Measurements from ENCODE around the gene TXNRD1. TPM values are rescaled to one million over a fixed set of nuclear protein-coding genes. Genes with fewer than 3 reads are reported as not detected.
"Not testable (repeated sequence)": the region's sequence is repeated elsewhere in the genome, so short reads cannot be mapped to it uniquely, and the experiment has no call there.

The TXNRD1 gene
- total RNA-seq, 4 donors from 2014 or later: 111 to 140 (median 128) TPM

DNA sequence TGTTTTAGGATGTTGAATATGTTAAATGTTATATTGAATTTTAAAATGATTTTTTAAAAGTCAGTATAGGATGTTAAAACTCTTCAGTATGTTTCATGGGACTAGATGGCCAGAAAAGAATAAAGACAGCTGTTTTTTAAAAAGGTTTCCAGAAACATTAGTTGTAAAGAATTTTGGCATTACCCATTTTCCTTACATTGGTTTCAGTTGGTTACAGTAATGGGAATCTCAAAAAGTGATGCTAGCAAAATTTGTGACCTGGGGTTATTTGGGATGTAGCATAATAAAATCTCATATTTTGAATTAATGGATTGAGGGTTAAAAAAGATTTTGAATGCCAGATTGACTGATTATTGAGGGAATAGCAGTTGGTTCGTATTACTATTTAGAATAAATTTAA lies 113.2 kb downstream of the TXNRD1 start:
- no peak overlapping the region for H3K27ac ChIP-seq
- peaks cover 0 to 83% (median 22%) of the 10 kb centered on the region in 3 donors for H3K36me3 ChIP-seq
- H3K4me3 ChIP-seq: no peak overlapping the region
- H3K9me3 ChIP-seq: no peaks in the 10 kb centered on the region
- H3K27me3 ChIP-seq: no peaks in the 10 kb centered on the region
- TF ChIP-seq POLR2A (IDR thresholded peaks at IDR 0.05) (no peak), EP300 (IDR thresholded peaks at IDR 0.05) (no peak)
- TF ChIP-seq, protein P1, sequence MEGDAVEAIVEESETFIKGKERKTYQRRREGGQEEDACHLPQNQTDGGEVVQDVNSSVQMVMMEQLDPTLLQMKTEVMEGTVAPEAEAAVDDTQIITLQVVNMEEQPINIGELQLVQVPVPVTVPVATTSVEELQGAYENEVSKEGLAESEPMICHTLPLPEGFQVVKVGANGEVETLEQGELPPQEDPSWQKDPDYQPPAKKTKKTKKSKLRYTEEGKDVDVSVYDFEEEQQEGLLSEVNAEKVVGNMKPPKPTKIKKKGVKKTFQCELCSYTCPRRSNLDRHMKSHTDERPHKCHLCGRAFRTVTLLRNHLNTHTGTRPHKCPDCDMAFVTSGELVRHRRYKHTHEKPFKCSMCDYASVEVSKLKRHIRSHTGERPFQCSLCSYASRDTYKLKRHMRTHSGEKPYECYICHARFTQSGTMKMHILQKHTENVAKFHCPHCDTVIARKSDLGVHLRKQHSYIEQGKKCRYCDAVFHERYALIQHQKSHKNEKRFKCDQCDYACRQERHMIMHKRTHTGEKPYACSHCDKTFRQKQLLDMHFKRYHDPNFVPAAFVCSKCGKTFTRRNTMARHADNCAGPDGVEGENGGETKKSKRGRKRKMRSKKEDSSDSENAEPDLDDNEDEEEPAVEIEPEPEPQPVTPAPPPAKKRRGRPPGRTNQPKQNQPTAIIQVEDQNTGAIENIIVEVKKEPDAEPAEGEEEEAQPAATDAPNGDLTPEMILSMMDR (IDR thresholded peaks at IDR 0.05): no peak
- DNase-seq (ENCODE audit: low spot score in 2 of 2): no peak
- no peaks in the 10 kb centered on the region for H3K4me1 ChIP-seq
- WGBS, 2 donors: 87 to 95% methylated on average over 1 of the region's 1 CpG

DNA sequence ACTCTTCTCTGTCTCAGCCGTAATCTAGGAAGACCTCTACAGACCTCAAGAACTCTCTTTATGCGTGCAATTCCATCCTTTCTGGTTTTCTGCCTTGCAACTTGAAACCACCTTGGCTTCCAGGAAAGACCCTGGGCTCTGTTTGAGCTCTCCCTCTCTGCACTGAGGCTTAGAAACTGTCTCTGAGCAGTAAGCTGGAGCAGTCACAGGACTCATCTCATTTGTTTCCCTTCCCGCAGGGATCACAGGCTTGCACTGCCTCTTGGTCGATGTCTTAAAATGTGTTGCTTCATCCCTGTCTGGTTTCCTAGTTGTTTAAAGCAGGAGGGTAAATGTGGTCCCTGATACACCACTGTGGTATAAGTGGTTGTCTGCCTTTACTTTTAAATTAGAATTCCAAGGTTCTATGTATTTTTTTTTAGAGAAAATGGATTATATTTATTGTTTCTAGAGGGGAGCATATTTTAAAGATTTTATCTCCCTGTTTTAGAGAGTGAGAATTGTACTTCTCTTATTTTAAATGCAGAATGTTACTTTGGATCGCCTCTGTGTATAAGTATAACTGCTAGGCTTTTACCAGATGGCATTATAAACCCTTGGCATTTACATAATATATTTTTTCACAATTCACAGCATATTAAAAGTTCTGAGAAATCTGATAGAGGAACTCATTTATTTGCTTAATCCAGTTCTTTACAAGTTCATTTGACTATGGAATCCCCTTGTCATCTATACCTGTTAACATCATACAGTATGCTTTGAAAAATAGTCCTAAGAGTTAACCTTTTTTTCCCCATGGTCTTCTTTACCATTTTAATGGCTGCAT lies 114.3 kb downstream of the TXNRD1 start:
- Histone ChIP-seq H3K4me3 (no peak overlapping the region), H3K4me1 (no peaks in the 10 kb centered on the region), H3K27me3 (no peaks in the 10 kb centered on the region), H3K36me3 (peaks cover 0 to 83% (median 22%) of the 10 kb centered on the region in 3 donors), H3K27ac (no peak overlapping the region), H3K9me3 (no peaks in the 10 kb centered on the region)
- WGBS, 2 donors: 78 to 86% methylated on average over 5 of the region's 5 CpGs
- DNase-seq (ENCODE audit: low spot score in 2 of 2): no peak
- TF ChIP-seq, protein P1 (IDR thresholded peaks at IDR 0.05): no peak
- no peak for TF ChIP-seq EP300 (IDR thresholded peaks at IDR 0.05)
- no peak for TF ChIP-seq POLR2A (IDR thresholded peaks at IDR 0.05)

DNA sequence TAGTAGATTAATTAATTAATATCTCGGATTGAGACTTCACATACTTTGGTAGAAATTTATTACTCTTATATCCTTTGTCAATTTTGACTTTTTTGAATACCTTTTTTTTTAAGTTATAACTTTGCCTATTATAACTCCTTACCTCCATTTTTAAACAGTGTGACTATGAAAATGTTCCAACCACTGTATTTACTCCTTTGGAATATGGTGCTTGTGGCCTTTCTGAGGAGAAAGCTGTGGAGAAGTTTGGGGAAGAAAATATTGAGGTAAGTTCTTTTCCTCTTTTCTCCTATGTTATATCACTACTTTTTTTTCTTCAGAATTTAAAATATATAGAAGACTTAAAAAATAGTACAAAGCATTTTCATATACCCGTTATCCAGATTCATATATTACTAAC lies 115.8 kb downstream of the TXNRD1 start:
- 93 to 99% methylated on average over 2 of the region's 2 CpGs for WGBS, 2 donors
- Histone ChIP-seq H3K4me3 (no peak overlapping the region), H3K36me3 (peaks cover 0 to 83% (median 16%) of the 10 kb centered on the region in 3 donors), H3K27ac (no peak overlapping the region), H3K9me3 (no peaks in the 10 kb centered on the region), H3K27me3 (no peaks in the 10 kb centered on the region), H3K4me1 (no peaks in the 10 kb centered on the region)
- DNase-seq (ENCODE audit: low spot score in 2 of 2): no peak
- TF ChIP-seq EP300 (IDR thresholded peaks at IDR 0.05) (no peak), POLR2A (IDR thresholded peaks at IDR 0.05) (no peak)
- TF ChIP-seq, protein P1 (IDR thresholded peaks at IDR 0.05): no peak

DNA sequence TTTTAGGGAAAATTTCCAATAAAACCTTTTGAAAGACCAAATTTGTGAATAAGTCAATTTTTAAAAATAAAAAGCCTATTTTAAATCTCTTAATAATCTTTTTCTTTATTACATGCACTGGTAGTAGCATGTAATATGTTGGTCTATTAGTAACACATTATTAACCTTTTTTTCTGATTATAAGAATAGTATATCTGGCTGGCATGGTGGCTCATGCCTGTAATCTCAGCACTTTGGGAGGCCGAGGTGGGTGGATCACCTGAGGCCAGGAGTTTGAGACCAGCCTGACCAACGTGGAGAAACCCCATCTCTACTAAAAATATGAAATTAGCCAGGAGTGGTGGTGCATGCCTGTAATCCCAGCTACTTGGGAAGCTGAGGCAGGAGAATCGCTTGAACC lies 116.7 kb downstream of the TXNRD1 start:
- H3K27me3 ChIP-seq; H3K4me3 ChIP-seq; DNase-seq (ENCODE audit: low spot score in 2 of 2); H3K27ac ChIP-seq; H3K9me3 ChIP-seq; H3K4me1 ChIP-seq: not testable (repeated sequence)
- H3K36me3 ChIP-seq: peaks cover 0 to 83% (median 17%) of the 10 kb centered on the region in 3 donors
- 93 to 96% methylated on average over 3 of the region's 3 CpGs for WGBS, 2 donors

DNA sequence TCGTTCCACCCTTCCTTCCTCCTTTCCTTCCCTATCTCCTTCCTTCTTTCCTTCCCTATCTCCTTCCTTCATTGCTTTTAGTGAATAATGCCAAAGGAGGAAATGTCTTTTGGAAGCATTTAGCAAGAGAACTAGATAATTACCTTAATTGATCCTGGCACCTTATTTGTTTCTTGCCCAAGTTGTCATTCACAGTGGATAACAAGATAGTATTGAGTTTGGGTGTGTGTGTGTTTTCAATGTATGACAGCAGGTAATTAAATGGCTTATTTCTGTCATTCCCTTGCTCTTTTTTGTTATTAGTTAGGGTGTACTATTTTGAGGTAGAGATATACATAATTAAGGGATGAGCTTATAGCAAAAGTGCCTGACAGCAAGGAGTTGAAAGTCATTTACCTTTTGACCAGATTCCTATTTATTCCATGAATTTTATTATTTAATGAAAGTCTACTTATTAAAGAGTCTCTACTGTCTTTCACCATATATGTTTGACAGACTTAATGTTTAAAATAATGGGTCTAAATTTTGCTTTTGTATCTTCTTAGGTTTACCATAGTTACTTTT lies 118.2 kb downstream of the TXNRD1 start:
- DNase-seq (ENCODE audit: low spot score in 2 of 2): no peak
- Histone ChIP-seq H3K27ac (no peak overlapping the region), H3K4me3 (no peak overlapping the region), H3K27me3 (no peaks in the 10 kb centered on the region), H3K9me3 (no peaks in the 10 kb centered on the region), H3K4me1 (no peaks in the 10 kb centered on the region), H3K36me3 (peaks cover 0 to 80% (median 15%) of the 10 kb centered on the region in 3 donors)
- TF ChIP-seq EP300 (IDR thresholded peaks at IDR 0.05) (no peak), POLR2A (IDR thresholded peaks at IDR 0.05) (no peak)
- TF ChIP-seq, protein P1 (IDR thresholded peaks at IDR 0.05): no peak
- 56 to 66% methylated on average over 1 of the region's 1 CpG for WGBS, 2 donors
